Measurements from ENCODE around the gene OR52E6.

Gene OR52E6

DNA sequence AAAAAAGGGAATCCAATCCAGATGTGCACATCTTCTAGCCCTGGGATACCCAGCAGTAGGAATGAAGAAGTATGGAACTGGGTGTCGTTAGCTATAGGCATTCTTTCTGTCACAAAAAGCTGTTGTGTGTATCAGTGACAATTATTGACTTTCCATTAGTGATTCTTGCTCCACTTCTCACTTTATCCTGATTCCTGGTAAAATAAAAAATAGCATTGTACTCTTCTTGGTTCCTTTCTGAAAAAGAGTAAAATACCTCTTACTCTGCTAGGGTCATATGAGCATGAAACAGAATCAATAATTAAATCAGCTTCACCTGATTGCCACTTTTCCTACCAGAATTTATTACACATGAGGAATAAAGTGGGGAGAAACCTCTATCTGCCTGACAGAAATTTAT lies at the start of gene OR52E6:
TSS of gene OR52E6 (minus strand) at position 101 of the 400 bp plus-strand sequence. CDS start at position 101, 0 bp downstream.
- Histone ChIP-seq H3K27ac (no peak within 1 kb of the TSS), H3K9ac (no peak within 1 kb of the TSS), H4K20me1 (no peaks in the 10 kb centered on the region), H3K27me3 (no peaks in the 10 kb centered on the region), H3K9me3 (no peaks in the 10 kb centered on the region), H3K36me3 (no peaks in the 10 kb centered on the region), H3K4me3 (no peak within 1 kb of the TSS), H3K4me1 (no peaks in the 10 kb centered on the region), H3K4me2 (no peak within 1 kb of the TSS)
- TF ChIP-seq Cebpa-rat (IDR thresholded peaks at IDR 0.05) = no peak

DNA sequence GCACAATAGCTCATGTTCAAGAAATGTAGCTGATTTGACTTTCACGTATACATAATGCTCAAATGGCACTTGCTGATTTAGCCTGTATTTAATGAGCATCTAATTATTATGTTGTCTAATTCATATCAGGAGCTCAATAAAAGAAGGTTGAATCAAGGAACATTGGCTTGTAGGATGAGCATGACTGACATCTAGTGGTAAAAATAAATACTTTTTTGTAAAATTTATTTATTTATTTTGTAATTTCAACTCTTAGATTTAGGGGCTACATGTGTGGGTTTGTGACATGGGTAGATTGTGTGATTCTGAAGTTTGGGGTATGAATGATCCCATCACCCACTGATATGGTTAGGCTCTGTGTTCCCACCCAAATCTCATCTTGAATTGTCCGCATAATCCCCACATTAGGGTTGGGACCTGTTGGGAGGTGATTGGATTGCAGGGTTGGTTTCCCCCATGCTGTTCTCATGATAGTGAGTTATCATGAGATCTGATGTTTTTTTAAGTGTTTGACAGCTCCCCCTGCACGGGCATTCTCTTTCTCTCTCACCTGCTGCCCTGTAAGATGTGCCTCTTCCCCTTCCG lies 49.6 kb upstream of the OR52E6 start:
- H3K4me3 ChIP-seq = no peak overlapping the region
- no peaks in the 10 kb centered on the region for H3K9me3 ChIP-seq
- H3K4me1 ChIP-seq = no peaks in the 10 kb centered on the region
- no peaks in the 10 kb centered on the region for H3K27me3 ChIP-seq
- H3K4me2 ChIP-seq = no peak overlapping the region
- H3K27ac ChIP-seq = no peak overlapping the region
- H3K36me3 ChIP-seq = no peaks in the 10 kb centered on the region
- no peak overlapping the region for H3K9ac ChIP-seq
- no peak for TF ChIP-seq Cebpa-rat (IDR thresholded peaks at IDR 0.05)
- no peaks in the 10 kb centered on the region for H4K20me1 ChIP-seq

DNA sequence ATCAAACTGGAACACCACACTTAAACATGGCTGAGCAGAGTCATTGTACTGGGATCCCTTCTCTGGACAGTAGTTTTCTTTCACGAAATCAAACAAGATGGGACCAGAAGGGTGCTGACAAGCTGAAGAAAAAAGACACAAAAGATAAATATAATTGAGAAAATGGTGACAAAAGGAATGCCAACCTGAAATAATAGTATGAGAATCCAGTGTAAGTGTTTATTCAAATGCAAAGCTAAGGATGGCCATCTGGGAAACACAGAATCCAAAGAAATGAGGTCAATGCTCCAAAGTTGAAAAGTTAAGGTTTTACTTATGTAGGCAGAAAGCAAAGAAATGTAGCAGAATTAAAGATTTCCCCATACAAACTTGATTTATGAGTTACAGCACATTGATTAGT lies 46.0 kb upstream of the OR52E6 start:
- no peak for TF ChIP-seq Cebpa-rat (IDR thresholded peaks at IDR 0.05)
- Histone ChIP-seq H3K9ac (no peak overlapping the region), H3K4me2 (no peak overlapping the region), H3K27me3 (no peaks in the 10 kb centered on the region), H3K4me3 (no peak overlapping the region), H3K4me1 (no peaks in the 10 kb centered on the region), H3K9me3 (no peaks in the 10 kb centered on the region), H3K36me3 (no peaks in the 10 kb centered on the region), H3K27ac (no peak overlapping the region), H4K20me1 (no peaks in the 10 kb centered on the region)

DNA sequence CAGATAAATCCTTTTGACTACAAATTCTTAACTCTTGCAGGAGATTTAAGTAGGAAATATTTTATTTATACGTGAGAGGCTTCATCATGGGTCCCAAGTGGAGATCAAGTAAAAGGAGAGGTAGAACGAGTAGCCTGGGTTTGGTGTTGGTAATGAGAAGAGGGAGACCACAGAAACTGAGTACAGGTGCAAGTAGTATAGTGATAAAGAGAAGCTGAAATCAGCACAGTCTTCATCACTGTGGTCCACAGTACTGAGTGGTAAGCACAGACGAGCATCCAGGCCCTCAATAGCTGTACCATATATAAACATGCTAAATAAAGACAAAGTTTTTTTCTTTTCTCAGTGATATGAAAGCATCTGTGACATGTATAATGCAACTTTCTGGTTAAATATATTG lies 45.5 kb upstream of the OR52E6 start:
- TF ChIP-seq Cebpa-rat (IDR thresholded peaks at IDR 0.05) = no peak
- no peak overlapping the region for H3K9ac ChIP-seq
- no peaks in the 10 kb centered on the region for H3K4me1 ChIP-seq
- H3K27me3 ChIP-seq = no peaks in the 10 kb centered on the region
- no peaks in the 10 kb centered on the region for H4K20me1 ChIP-seq
- no peak overlapping the region for H3K27ac ChIP-seq
- H3K36me3 ChIP-seq = no peaks in the 10 kb centered on the region
- no peaks in the 10 kb centered on the region for H3K9me3 ChIP-seq
- no peak overlapping the region for H3K4me3 ChIP-seq
- H3K4me2 ChIP-seq = no peak overlapping the region

- Histone ChIP-seq H3K4me1 (no peaks in the 10 kb centered on the region), H3K9ac (no peak overlapping the region), H3K9me3 (no peaks in the 10 kb centered on the region), H3K27ac (no peak overlapping the region), H3K27me3 (no peaks in the 10 kb centered on the region), H3K36me3 (no peaks in the 10 kb centered on the region), H4K20me1 (no peaks in the 10 kb centered on the region), H3K4me3 (no peak overlapping the region), H3K4me2 (no peak overlapping the region)
- TF ChIP-seq Cebpa-rat (IDR thresholded peaks at IDR 0.05) = no peak
Measured at GRCh38 chr11:5881756-5882155, 40.1 kb upstream of the OR52E6 start.

- Histone ChIP-seq H3K4me1 (no peaks in the 10 kb centered on the region), H3K4me2 (no peak within 1 kb of the TSS), H3K9me3 (no peaks in the 10 kb centered on the region), H3K27ac (no peak within 1 kb of the TSS), H3K9ac (no peak within 1 kb of the TSS), H3K4me3 (no peak within 1 kb of the TSS), H3K36me3 (no peaks in the 10 kb centered on the region), H3K27me3 (no peaks in the 10 kb centered on the region), H4K20me1 (no peaks in the 10 kb centered on the region)
- no peak for TF ChIP-seq Cebpa-rat (IDR thresholded peaks at IDR 0.05)
Measured at GRCh38 chr11:5880329-5880728, 38.6 kb upstream of the OR52E6 start, which contains the start of gene OR52E4. Gene OR52E4, plus strand, starts transcription at chr11:5880629. Its CDS starts 3,664 bp downstream, at chr11:5884293.

GRCh38 chr11:5878564-5878963 lies 36.9 kb upstream of the OR52E6 start:
- Histone ChIP-seq H3K36me3 (no peaks in the 10 kb centered on the region), H3K4me3 (no peak overlapping the region), H3K9me3 (no peaks in the 10 kb centered on the region), H3K4me2 (no peak overlapping the region), H3K27ac (no peak overlapping the region), H3K27me3 (no peaks in the 10 kb centered on the region), H3K4me1 (no peaks in the 10 kb centered on the region), H3K9ac (no peak overlapping the region), H4K20me1 (no peaks in the 10 kb centered on the region)
- TF ChIP-seq Cebpa-rat (IDR thresholded peaks at IDR 0.05) = no peak

GRCh38 chr11:5865826-5866225 lies 24.1 kb upstream of the OR52E6 start:
- no peaks in the 10 kb centered on the region for H3K4me1 ChIP-seq
- no peak overlapping the region for H3K27ac ChIP-seq
- no peaks in the 10 kb centered on the region for H4K20me1 ChIP-seq
- no peak overlapping the region for H3K9ac ChIP-seq
- H3K36me3 ChIP-seq = no peaks in the 10 kb centered on the region
- no peak for TF ChIP-seq Cebpa-rat (IDR thresholded peaks at IDR 0.05)
- no peaks in the 10 kb centered on the region for H3K9me3 ChIP-seq
- H3K4me2 ChIP-seq = no peak overlapping the region
- no peak overlapping the region for H3K4me3 ChIP-seq
- no peaks in the 10 kb centered on the region for H3K27me3 ChIP-seq

DNA sequence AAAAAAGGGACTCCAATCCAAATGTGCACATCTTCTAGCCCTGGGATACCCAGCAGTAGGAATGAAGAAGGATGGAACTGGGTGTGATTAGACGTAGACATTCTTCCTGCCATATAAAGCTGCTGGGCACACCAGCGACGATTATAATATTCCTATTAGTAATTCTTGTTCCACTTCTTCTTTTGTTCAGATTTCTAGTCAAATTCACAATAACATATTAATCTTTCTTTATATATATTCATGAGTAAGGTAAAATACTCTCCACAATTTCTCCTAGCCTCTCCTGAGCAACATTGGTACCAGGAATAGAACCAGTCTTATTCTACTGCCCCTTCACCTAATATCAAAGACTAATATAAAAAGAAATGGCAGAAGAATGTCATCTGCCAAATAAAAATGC lies 15.9 kb upstream of the OR52E6 start, which contains the start of gene OR52E8:
TSS of gene OR52E8 (minus strand) at position 101 of the 400 bp plus-strand sequence. CDS start at position 101, 0 bp downstream.
- H3K4me1 ChIP-seq = no peaks in the 10 kb centered on the region
- no peak within 1 kb of the TSS for H3K9ac ChIP-seq
- TF ChIP-seq Cebpa-rat (IDR thresholded peaks at IDR 0.05) = no peak
- no peaks in the 10 kb centered on the region for H4K20me1 ChIP-seq
- no peak within 1 kb of the TSS for H3K4me3 ChIP-seq
- 0 out of 2 replicates have a peak, but pooled peaks cover 8% of the 10 kb centered on the region for H3K9me3 ChIP-seq
- no peak within 1 kb of the TSS for H3K27ac ChIP-seq
- H3K4me2 ChIP-seq = no peak within 1 kb of the TSS
- H3K27me3 ChIP-seq = no peaks in the 10 kb centered on the region
- no peaks in the 10 kb centered on the region for H3K36me3 ChIP-seq

GRCh38 chr11:5851002-5851401 lies 9.3 kb upstream of the OR52E6 start:
- H3K4me3 ChIP-seq = no peak overlapping the region
- H3K4me1 ChIP-seq = no peaks in the 10 kb centered on the region
- no peak for TF ChIP-seq Cebpa-rat (IDR thresholded peaks at IDR 0.05)
- no peak overlapping the region for H3K27ac ChIP-seq
- H3K27me3 ChIP-seq = no peaks in the 10 kb centered on the region
- H3K4me2 ChIP-seq = no peak overlapping the region
- H3K9me3 ChIP-seq = 0 out of 2 replicates have a peak, but pooled peaks cover 8% of the 10 kb centered on the region
- H4K20me1 ChIP-seq = no peaks in the 10 kb centered on the region
- no peak overlapping the region for H3K9ac ChIP-seq
- H3K36me3 ChIP-seq = no peaks in the 10 kb centered on the region

DNA sequence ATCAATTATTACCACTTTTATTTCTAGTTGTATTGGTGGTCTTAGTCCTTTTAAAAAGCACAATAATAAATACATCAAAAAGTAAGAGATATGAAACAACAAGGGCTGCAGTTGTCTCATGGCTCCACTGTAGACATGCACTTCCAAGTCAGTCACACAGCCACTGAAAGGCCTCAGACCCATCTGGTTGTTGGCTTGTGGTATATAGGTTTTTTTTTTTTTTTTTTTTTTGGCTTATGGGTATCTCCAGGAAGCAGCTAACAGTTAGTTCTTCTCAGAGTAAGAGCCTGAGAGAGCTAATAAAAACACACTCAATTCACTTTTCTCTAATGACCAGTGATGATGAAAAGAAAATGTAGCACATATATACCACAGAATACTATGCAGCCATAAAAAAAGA lies 6.0 kb upstream of the OR52E6 start:
- 0 out of 2 replicates have a peak, but pooled peaks cover under 1% of the 10 kb centered on the region for H3K9me3 ChIP-seq
- H3K36me3 ChIP-seq = no peaks in the 10 kb centered on the region
- no peaks in the 10 kb centered on the region for H3K27me3 ChIP-seq
- H4K20me1 ChIP-seq = no peaks in the 10 kb centered on the region
- no peak overlapping the region for H3K27ac ChIP-seq
- H3K4me1 ChIP-seq = no peaks in the 10 kb centered on the region
- H3K4me3 ChIP-seq = no peak overlapping the region
- no peak for TF ChIP-seq Cebpa-rat (IDR thresholded peaks at IDR 0.05)
- no peak overlapping the region for H3K9ac ChIP-seq
- H3K4me2 ChIP-seq = no peak overlapping the region

All from BLaER1 (cell line).